AG09319 (cell line): ENCODE results near the gene ECI2.

Experiments
- DNase-seq: peaks from one replicate; pipeline ENCODE4 v3.0.0-alpha.2; 2010; ENCODE audit warnings: low read depth; ENCODE audit errors: extremely low read depth
- TF ChIP-seq, protein P1 (sequence below): IDR thresholded peaks from 2 replicates; pipeline ENCODE4 v1.5.1; 2011; ENCODE audit warnings: low read depth, mild to moderate bottlenecking, inconsistent platforms, low read length, moderate library complexity

Gene ECI2, protein sequence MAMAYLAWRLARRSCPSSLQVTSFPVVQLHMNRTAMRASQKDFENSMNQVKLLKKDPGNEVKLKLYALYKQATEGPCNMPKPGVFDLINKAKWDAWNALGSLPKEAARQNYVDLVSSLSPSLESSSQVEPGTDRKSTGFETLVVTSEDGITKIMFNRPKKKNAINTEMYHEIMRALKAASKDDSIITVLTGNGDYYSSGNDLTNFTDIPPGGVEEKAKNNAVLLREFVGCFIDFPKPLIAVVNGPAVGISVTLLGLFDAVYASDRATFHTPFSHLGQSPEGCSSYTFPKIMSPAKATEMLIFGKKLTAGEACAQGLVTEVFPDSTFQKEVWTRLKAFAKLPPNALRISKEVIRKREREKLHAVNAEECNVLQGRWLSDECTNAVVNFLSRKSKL

DNA sequence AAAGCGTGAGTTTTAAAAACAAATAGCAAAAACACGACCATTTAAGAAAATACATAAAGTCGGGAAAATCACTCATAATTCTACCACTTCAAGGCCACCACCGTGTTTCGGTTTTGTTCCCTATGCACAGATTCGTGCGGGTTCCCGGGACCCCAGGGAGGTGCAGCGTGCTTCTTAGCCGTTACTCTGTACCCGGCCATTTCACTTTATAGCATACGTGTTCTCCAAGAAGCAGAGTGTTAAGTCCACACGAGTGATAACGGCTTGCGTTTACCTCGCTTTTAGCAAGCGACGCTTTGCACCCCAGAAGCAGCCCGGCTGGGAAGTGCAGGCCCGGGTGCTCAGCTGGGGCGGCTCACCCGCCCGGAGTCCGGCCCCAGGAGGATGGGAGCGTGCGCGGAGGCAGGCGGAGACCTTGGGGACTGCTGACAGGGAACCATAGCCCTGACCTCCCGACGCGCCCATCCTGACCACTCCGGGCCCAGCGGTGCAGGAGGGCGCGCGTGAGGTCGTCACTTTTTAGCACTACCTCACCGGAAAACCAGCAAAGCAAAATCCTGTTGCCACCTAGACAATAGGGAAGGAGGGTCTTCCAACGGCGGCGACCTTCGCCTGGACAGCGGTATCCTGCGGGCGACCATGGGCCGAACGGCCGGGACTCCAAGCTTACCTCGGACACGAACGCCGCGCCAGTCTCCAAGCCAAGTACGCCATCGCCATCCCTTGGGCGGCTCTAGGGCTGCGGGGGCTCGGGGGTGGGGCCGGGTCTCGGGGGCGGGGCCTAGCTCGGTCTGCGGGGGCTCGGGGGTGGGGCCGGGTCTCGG is at the start of gene ECI2:
Gene ECI2 (minus strand): TSS at position 735 of the 824 bp plus-strand sequence. CDS start 15 bp downstream, at position 720.
- TF ChIP-seq, protein P1, sequence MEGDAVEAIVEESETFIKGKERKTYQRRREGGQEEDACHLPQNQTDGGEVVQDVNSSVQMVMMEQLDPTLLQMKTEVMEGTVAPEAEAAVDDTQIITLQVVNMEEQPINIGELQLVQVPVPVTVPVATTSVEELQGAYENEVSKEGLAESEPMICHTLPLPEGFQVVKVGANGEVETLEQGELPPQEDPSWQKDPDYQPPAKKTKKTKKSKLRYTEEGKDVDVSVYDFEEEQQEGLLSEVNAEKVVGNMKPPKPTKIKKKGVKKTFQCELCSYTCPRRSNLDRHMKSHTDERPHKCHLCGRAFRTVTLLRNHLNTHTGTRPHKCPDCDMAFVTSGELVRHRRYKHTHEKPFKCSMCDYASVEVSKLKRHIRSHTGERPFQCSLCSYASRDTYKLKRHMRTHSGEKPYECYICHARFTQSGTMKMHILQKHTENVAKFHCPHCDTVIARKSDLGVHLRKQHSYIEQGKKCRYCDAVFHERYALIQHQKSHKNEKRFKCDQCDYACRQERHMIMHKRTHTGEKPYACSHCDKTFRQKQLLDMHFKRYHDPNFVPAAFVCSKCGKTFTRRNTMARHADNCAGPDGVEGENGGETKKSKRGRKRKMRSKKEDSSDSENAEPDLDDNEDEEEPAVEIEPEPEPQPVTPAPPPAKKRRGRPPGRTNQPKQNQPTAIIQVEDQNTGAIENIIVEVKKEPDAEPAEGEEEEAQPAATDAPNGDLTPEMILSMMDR = no peak
- no peak for DNase-seq

DNA sequence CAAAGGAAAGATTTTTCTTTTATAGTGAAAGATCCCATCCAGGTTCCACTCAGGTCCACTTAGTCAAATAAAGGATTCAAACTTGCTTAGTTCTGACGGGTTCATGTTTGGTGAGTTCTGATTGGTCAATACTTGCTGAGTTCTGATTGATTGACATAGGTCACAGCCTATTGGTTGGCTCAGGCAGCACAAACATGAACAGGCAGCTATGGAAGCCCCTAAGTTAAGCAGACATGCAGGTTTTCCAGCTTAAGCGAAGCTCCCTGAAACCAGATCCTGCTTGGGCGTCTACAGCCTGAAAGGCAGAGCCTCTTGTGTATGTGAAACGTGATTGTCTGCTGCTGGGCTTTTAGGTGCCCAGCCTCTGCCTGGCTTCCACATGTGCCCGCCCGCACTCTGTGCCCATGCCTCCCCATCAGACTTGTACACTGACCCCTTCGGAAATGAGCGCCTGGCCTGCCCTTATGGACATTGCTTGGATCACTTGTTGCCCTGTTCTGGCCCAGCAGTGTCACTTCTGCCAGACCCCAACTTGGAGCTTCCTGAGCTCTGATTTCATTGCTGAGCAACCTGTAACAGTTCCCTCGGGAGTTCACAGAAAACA is 45.4 kb upstream of the ECI2 start:
- TF ChIP-seq, protein P1 = no peak

DNA sequence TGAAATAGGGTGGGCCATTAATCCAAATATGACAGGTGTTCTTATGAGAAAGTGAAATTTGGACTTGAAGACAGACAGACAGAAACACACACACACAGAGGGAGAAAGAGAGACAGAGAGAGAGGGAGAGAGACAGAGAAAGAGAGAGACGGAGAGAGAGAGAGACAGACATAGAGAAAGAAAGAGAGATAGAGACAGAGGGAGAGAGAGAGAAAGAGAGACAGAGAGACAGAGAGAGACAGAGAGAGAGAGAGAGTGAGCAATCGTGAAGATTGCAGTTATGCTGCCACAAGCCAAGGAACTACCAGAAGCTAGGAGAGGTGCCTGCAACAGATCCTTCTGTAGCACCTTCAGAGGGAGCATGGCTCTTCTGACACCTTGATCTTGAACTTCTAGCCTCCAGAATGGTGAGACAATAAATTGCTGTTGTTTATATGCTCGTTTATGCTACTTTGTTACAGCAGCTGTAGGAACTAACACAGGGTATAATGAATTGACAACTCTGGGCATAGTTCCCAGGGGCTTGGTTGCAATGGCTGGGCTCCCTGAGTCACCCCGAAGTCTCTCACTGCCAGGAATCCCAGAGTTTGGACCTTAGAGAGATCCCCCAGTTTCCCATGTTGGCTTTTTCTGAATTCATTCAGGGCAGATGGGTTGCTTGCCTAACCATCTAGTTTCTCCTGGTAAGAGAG is 44.7 kb upstream of the ECI2 start:
- no peak for DNase-seq
- TF ChIP-seq, protein P1 = no peak

More for the DNA sequence above, 45.4 kb upstream of the ECI2 start:
- no peak for DNase-seq

DNA sequence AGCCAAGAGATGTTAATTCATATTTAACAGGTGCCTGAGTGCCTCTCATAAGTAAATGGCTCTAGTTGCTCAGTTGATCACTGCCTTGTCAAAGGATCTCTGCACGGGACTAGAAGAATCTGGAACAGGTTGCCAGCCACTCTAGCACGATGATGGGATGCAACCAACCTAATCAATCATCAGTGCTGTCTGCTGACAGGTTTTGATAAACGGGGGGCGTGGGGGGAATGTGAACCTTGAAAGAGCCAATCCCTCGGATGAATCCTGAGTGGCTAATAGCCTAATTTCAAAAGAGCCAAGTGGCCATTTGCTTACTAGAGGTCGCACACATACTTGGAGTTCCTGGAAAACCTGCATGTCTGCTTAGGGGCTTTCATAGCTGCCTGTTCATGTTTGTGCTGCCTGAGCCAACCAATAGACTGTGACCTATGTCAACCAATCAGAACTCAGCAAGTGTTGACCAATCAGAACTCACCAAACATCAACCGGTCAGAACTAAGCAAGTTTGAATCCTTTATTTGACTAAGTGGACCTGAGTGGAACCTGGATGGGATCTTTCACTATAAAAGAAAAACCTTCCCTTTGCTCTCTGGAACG is 43.5 kb upstream of the ECI2 start:
- TF ChIP-seq, protein P1 = no peak

DNA sequence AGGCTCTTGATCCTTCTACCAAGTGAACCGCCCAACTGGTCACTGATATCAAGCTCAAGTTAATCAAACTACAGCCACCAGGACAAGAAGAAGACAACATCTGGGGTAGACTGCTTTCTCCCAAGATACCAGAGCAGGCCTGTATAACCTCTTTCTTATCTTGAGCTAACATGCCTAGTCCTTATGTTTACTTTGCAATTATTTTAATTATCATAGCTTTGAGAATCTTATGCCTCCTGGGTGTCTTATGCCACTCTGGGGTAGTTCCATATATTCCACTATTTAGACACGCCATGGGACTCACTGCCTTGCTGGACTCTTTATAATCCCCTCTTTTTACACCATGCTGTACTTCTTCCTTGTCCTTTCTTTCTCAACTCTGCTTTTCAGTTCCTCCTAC is 41.5 kb upstream of the ECI2 start:
- DNase-seq = no peak
- TF ChIP-seq, protein P1 = no peak

More for the DNA sequence above, 43.5 kb upstream of the ECI2 start:
- DNase-seq = no peak

DNA sequence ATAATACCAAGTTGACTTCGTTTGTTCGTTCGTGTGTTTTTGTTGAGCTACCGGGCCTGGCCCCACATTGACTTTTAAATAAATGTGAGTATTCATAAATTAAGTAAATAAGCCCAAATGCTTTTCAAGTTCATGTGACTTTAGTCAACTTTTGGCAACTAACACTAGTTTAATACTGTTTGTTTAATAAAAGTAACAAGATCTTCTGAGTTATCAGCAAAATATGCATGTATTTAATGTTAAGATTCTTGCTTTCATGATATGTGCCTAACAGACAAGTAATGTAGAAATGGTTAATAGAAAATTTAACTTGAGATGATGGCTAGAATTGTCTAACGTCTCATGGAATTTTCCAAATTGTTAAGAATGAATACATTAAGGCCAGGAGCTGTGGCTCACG is 38.7 kb upstream of the ECI2 start:
- TF ChIP-seq, protein P1 = no peak
- no peak for DNase-seq
